Stromal cell of bone marrow (primary cell): Measurements from ENCODE around the gene ARAP3.

ENCODE experiments used
- DNase-seq: peaks from one replicate; pipeline ENCODE4 v3.0.0-alpha.2; 2012; ENCODE audit warnings: low read depth

Gene ARAP3

GRCh38 chr5:141703133-141703561 is 21.1 kb upstream of the ARAP3 start:
- DNase-seq = no peak

- DNase-seq = no peak
Measured at GRCh38 chr5:141701360-141702119, 19.5 kb upstream of the ARAP3 start.

- no peak for DNase-seq
Measured at GRCh38 chr5:141697586-141697985, 15.6 kb upstream of the ARAP3 start.

GRCh38 chr5:141696431-141696830 is 14.4 kb upstream of the ARAP3 start:
- no peak for DNase-seq

- no peak for DNase-seq
Measured at GRCh38 chr5:141695627-141696215, 13.7 kb upstream of the ARAP3 start.

GRCh38 chr5:141694479-141694878 is 12.4 kb upstream of the ARAP3 start:
- DNase-seq = no peak

GRCh38 chr5:141692919-141693725 is 11.1 kb upstream of the ARAP3 start:
- DNase-seq = no peak

- DNase-seq = no peak
Measured at GRCh38 chr5:141692533-141692888, 10.5 kb upstream of the ARAP3 start.

- no peak for DNase-seq
Measured at GRCh38 chr5:141691867-141692532, 10.0 kb upstream of the ARAP3 start.

- DNase-seq = no peak
Measured at GRCh38 chr5:141691286-141691866, 9.3 kb upstream of the ARAP3 start.

- no peak for DNase-seq
Measured at GRCh38 chr5:141686648-141687416, 4.8 kb upstream of the ARAP3 start.

GRCh38 chr5:141685591-141685990 is 3.6 kb upstream of the ARAP3 start:
- no peak for DNase-seq

GRCh38 chr5:141683596-141684141 is 1.6 kb upstream of the ARAP3 start:
- DNase-seq = no peak

- no peak for DNase-seq
Measured at GRCh38 chr5:141681295-141681694, 735 bp downstream of the ARAP3 start.

GRCh38 chr5:141680751-141681201 is 1.3 kb downstream of the ARAP3 start:
- DNase-seq = no peak

- no peak for DNase-seq
Measured at GRCh38 chr5:141680178-141680577, 1.9 kb downstream of the ARAP3 start.

GRCh38 chr5:141677415-141677814 is 4.6 kb downstream of the ARAP3 start:
- DNase-seq = no peak

GRCh38 chr5:141675672-141676071 is 6.4 kb downstream of the ARAP3 start:
- DNase-seq = no peak

- DNase-seq = no peak
Measured at GRCh38 chr5:141674747-141675146, 7.3 kb downstream of the ARAP3 start.

GRCh38 chr5:141672841-141673813 is 8.9 kb downstream of the ARAP3 start:
- no peak for DNase-seq
